Measurements from ENCODE around the gene FBXO9.
"Not testable (repeated sequence)": the region's sequence is repeated elsewhere in the genome, so short reads cannot be mapped to it uniquely, and the experiment has no call there.

Gene FBXO9

DNA sequence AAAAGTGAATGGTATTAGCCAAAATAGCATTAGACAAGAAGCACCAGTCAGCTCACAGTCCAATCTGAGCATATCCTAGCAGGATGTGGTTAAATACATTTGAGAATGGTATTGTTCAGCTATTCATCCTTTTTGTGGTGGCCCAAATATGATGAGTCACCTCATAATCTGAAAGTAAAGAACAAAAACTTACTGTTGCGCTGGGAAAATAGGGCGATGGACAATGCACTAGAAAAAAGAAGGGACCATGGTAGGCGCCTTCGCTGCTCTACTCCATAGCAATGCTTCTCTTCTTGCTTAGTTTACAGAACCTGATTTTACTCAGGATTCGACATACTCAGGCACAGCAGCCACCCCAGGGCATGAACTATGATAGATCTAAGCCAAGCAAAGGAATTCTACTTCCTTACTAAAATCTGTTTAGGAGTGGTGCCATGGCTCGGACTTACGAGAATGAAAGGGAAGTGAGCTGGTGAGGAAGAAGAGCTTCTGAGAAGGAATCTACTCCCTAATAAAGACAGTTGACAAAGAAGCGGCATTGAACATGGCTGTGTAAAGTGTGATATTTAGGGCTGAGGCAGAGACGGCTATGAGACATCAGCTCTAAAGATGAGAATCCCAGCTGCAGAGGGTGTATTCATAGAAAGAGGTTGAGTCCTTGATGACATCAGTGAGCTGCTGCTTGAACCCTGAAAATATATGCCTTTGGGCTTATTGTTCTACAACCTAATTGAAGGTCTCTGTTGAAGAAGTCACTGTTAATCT, 16.6 kb upstream of the FBXO9 start:
- no peak for DNase-seq

DNA sequence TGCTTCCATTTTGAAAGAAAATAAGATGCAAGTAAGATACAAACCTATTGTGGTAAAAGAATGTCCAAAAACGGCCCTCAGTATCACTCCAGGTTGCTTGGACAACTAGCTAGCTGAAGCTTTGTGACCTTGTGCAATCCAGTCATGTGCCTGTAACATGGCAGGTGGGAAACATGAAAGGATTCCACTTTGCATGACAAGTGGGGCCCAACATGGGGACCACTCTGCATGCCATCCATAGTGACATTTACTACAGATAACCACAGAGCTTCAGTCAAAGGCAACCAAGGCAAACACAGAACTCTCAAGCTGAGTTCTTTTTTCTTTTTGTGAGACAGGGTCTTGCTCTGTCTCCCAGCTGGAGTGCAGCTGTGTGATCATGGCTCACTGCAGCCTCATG, 15.8 kb upstream of the FBXO9 start:
- no peak for DNase-seq

DNA sequence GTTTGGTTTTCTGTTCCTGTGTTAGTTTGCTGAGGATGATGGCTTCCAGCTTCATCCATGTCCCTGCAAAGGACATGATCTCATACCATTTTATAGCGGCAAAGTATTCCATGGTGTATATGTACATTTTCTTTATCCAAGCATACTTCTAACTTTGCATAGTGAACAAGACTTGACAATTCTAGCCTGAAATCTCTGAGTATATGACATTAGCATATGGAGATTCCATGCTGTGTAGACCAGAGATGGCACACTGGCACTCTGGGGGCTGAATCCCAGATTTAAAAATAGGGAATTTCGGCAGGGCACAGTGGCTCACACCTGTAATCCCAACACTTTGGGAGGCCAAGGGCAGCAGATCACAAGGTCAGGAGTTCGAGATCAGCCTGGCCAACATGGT, 13.1 kb upstream of the FBXO9 start:
- not testable (repeated sequence) for DNase-seq

DNA sequence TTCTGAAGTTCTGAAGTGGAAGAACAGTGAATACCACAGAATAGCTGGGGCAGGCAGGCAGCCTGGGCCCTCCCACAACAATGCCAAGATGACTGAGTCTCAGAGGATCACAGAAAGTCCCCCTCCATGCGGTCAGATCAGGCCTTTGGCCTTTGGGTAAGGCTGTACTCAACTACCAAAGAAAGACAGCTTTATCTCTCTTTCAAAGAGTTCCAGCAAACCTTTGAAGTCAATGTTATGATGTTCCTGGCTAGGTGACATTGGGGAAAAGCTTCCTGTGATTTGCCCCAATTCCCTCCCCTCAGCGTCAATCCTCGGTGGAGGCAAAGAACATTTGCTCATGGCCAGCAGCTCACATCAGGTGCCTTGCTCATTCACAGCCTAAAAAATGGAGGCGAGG, 10.7 kb upstream of the FBXO9 start:
- DNase-seq = no peak

DNA sequence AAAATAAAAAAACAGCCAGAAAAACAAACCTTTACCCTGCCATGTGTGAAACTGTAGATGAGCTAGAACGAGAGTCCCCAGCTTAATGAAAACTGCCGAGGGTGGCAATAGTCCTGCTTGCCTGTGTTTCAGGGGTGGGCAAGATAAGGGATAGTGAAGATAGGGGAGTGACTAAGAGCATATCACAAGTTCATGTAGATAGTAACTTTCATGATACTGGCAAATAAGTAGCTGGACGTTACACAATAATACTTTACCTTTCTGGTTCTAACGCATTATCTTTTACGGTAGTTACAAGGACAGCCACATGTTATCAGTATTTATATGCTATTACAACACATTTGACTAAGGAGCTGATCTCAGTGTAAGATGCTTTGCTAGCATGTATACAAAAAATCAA, 9.3 kb upstream of the FBXO9 start:
- DNase-seq = no peak

DNA sequence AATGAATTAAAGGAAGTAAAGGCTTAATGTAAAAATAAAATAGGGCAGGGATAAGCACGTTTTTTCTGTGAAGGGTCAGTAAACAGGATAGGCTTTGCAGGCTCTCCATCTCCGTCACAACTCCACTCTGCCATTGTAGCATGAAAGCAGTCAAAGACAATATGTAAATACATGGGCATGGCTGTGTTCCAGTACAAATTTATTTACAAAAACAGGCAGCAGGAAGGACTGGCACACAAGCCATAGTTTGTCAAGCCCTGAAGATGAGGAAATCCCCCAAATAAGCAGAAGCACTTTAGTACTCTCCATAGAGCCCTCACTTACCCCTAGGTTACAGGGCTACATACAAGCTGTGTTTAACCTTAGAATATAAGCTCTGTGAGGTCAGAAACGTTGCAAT, 8.9 kb upstream of the FBXO9 start:
- DNase-seq = no peak

DNA sequence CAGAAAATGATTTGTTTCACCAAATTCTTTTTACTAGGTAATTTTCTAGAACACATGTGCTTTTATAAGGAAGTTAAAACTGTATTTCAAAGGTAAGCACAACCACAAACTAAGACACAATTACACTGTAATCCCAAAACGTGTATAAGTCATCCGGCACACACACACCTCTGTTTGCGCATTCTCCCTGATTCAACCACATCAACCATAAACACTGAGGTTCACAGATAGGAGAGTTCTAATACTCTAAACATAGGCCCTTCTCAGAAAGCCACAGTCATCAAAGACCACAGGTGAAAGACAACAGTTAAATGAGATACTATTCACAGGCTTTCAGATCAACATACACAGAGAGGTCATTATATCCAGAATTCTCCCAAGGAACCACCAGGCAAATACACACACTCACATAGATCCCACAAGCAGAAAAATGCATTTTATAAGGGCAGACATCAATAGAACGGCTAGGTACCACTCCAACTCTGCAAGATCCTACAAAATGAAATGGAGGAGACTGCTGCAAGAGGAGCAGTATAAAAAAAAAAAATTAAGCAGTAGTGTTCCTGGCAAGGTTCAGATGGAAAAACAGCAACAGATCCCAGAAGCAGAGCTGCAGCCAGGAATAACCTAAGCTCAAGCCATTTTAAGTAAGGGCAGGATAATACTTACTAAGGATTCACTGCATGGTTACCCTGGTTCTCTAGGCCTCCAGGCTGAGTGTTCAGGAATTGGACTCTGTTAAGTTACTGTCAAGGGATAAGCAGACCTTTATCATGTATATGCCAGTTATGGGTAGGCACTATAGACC, 6.6 kb upstream of the FBXO9 start:
- no peak for DNase-seq

DNA sequence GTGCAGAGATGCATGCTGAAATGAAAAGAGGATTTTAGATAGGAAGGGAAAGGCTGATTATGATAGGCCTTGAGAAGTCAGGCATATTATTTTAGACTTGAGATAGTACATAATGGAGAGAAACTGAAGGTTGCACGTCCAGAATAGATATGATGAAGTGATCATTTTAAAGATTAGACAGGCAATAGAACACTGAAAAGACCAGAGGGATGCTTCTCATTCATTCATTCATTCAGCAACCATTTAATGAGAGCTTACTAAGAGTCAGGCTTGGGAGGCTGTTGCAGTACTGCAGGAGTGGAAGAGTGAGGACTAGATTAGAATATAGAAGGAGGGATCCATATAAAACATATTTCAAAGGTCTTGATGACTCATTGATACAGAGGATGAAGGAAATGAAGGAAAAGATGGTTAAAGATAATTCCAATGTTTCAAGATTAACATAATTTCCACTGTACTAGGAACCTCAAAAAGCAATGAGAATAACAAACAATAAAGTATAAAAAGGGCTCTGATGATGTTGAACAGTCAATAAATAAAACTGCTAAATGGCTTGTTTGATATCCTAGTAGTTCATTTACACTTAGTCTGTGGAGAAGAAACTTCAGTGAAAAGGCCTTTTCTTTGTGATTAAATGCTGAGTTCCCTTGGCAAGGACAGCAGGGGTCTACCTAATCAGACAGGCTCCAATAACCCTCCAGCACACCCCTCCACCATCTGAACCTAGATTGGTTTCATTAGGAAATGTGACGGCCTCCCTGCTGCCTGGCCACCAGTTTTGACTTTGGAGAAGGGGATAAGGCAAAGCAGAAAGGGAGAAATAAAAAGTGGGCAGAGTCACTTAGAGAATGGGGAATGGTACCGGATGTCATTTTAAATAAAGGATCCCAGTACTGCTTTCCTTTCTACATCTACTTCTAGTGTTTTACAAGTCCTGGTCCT, 5.3 kb upstream of the FBXO9 start:
- no peak for DNase-seq

DNA sequence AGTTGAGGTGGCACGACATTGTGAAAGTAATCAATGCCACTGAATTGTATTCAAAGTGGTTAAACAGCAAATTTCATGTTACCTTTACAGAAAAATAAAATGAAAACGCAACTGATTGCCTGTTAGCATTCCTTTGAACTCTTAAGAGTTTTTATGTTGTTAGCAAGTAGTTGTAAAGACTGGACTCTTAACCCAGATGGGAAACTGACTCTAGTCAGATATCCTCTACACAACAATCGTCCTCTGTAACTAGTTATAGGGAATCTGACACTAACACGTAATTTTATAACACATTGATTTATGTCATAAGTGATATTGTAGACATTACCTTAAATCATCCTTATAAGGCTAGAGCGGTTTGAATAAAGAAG, 3.0 kb upstream of the FBXO9 start:
- no peak for DNase-seq

DNA sequence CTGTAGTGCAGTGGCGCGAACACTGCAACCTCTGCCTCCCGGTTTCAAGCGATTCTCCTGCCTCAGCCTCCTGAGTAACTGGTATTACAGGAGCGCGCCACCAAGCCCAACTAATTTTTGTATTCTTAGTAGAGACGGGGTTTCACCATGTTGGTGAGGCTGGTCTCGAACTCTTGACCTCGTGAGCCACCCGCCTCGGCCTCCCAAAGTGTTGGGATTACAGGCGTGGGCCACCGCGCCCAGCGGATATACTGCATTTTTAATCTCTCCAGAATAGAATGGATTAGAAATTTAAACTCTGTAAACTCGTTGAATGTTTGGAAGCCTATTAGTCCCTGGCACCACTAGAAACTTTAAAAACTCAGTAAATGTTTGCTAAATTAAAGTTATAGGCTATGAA, 949 bp upstream of the FBXO9 start:
- DNase-seq = not testable (repeated sequence)

DNA sequence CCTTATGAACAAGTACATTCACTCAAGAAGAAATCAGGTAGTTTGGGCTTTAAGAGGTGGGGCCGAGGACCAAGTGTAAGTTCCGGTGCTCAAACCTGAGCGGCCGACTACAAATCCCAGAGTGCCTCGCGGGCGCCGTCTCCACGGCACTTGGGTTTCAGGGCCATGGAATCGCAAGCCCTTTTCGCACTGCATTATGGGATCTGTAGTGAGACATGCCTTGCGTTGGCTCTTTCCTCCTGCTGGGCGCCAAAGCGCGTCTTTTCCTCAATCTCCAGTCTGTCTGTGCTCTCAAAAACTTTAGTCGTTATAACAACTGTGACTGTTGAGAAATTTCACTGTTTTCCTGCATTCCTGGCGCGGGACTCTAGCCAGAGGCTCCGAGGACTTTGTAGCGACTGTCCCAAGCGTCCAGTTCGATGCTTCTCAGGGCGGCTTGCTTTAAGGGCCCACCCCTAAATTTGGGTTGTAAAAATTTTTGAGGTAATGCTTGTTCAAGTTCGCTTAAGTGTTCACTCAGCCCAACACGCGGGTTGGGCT, 408 bp upstream of the FBXO9 start:
- peak; percentile 96 for DNase-seq

DNA sequence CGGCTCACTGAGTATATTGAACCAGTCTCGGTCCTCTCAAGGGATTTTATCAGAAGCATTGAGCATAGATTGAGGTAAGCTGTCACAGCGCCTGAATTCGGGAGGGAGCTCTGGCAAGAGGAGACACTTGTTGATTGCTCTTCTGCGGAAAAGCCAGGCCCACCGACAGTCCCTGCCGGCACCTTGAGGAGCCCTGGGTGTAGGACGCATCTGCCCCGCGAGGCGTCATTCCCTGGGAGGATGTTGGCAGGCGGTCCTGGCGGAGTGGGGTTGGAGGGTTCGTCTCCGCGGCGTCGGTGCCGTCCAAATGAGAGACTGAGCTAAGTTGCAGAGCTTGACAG, 843 bp downstream of the FBXO9 start:
- DNase-seq = no peak

DNA sequence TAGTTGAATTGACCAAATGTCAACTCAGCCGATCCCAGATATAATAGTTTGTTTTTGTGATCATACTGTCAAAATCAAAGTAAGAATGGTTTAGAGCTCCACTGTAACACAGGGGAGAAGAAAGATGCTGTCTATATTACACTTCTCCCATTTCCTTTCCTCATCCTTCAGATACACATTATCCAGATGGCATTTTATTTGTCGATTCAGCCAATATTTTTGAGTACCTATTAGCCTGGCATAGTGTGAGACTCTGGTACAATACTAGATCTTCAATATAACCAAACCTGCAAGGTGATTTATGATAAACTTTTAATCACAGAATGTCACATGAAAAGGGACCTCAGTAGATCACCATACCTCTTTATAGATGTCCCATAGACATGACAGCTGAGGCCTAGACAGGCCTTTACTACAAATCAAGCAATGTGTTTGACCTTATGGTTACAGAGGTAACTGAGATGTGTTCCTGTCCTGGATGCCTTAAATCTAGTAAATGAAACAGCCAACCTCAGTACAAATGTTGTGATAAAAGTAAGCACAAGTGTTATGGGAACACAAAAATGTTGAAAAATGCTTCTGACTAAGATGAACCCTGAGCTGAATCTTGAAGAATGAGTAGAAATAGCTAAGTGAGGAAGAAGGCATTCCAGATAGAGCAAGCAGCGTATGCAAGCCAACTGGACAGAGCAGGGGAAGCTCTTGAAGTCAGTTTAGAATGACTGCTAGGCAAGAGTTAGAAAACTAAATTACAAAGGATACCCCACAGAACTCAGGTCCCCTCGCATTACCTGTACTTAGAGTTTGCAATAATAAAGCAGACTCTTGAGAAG, 1.9 kb downstream of the FBXO9 start:
- no peak for DNase-seq

DNA sequence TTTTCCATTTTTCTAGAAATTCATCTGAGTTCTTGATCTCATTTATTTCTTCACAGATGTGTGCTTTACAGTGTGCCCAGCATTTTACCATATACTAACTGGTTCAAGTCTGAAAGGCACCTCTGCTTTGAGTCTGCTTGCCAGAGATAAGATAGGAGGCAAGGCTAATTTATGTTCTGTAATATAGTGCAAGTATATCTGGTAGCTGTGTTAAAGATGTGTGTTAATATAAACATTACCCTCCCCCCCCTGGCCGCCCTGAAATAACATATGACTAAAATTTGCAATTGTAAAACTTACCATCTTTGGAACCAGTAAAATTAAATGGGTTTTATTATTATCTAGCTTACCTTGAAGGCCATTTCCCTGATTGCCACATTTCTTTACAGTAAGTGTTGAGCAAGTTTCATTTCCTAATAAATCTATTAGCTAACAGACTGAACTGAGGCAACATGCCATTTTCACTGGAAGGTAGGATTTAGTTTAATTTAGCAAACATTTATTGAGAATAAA, 2.7 kb downstream of the FBXO9 start:
- DNase-seq = no peak

DNA sequence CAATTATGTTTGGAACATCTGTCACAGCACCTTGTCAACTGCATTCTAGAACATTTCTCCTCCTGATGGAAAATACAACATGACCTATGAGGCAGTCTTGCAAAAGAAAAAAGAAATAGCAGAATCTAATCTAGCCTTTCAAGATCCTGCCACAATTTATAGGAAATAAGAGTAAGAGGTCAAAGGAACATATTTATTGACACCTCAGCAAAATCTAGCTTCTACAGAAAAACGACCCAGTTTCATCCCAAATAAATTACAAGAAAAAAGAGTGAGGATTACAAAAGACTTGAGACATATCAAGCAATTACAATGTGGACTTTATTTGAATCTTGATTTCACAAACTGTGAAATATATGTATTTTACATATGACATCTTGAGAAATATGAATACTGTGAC, 4.2 kb downstream of the FBXO9 start:
- DNase-seq = no peak

DNA sequence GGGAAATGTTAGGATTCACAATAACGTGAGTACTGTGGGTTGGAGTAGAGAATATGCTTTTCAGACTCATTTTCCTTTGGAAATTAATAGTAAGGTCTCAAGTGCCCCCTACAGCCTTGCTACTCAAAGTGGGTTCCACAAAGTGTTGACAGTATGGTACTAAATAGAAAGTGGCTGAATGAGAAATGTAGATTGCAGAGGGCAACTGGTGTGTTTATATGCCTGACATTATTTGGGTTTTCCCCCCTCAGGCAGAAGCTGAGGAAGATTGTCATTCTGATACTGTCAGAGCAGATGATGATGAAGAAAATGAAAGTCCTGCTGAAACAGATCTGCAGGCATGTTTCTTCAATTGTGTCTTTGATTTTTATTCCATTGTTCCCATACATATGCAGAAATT, 5.6 kb downstream of the FBXO9 start:
- no peak for DNase-seq

DNA sequence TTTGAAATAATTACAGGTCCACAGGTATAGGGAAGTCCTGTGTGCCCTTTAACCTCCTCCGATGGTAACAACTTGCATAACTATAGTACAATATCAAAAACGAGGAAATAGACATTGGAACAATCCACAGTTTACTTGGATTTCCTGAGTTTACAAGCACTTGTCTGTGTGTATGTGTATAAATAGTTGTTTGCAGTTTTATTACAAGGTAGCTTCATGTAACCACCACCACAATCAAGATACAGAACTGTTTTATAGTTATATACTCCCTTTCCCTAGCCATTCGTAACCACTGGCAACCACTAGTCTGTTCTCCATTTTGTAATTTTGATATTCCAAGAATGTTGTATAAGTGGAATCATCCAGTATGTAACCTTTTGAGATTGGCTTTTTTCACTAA, 9.1 kb downstream of the FBXO9 start:
- no peak for DNase-seq

DNA sequence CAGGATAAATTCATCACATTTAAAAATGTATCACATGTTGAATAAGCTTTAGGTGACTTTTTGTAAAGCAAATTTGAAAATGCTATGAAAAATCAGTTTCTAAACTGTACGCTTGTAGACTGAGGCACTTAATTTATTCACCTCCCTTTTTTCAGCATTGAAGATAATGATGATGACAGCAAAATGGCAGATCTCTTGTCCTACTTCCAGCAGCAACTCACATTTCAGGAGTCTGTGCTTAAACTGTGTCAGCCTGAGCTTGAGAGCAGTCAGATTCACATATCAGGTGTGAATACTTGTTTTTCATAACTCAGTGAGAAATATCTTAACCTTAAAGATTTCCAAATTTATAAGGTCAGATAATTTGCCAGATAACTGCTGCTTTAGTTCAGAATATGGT, 15.6 kb downstream of the FBXO9 start:
- DNase-seq = no peak

DNA sequence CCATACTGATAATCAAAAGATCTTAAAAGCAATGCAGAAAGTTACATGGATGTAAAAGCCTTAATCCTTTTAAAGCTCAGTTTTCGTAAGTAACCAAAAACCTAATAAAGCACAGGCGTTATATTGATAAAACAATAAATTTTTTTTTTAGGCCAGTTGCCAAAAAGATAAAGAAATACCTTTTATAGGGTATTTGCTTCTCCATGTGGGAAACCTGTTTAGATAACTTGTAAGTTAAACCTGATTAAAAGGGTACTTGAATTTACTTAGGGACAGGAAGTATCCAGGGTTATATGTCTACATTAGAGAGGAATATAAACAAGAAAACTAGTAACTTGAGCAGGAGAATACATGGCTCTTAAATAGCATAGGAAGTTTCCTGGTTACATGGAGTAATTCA, 21.1 kb downstream of the FBXO9 start:
- DNase-seq = no peak

DNA sequence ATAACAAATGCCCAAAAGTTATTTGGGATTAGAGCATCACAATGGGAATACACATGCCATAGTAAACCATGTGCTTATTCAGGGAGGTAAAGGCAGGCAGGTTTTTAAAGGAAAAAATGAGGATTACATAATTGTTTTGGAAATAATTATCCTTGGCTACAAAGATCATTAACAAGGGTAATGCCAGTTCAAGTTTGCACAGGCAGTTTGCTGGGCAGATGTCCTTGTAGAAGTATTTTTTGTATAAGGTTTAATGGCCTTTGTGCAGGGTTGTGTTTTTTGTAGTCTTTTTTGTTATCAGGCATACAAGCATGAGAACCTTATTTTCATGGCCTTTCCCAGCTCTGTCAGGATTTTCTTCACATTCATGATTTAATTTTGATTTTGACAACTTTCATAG, 24.7 kb downstream of the FBXO9 start:
- no peak for DNase-seq

DNA sequence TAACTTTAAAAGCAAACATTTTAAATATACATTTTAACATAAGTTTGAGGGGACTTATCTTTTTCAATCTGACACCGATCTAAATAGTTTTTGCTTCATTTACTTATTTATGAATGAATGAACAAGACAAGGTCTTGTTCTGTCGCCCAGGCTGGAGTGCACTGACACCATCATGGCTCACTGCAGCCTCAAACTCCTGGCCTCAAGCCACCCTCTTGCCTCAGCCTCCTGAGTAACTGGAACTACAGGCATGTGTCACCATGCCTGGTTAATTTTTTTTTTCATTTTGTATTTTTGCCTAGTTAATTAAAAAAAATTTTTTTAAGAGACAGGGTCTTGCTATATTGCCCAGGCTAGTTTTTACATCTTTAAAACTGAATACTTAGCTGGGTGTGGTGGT, 25.4 kb downstream of the FBXO9 start:
- DNase-seq = no peak

DNA sequence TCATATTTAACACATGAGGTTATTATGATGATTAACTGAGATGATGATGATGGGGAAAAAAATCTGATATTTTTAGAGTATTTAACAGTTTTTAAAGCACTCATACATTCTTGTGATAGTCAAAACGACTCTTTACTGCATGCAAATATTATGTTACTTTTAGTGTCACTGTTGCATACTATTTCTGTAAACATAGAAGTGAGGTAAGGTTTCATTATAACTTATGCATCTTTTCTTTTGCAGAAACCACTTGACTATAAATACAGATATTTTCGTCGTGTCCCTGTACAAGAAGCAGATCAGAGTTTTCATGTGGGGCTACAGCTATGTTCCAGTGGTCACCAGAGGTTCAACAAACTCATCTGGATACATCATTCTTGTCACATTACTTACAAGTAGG, 30.1 kb downstream of the FBXO9 start:
- no peak for DNase-seq
